HG03342 (cell line): ENCODE results near the gene TAS2R60.
"Not testable (repeated sequence)": the region's sequence is repeated elsewhere in the genome, so short reads cannot be mapped to it uniquely, and the experiment has no call there.

Source experiments
- ATAC-seq: cut with Tn5 transposase; IDR thresholded peaks from one replicate; pipeline ENCODE4 v1.9.1; 2021; ENCODE audit warnings: mild to moderate bottlenecking, moderate library complexity; ENCODE audit not compliant: unreplicated experiment

Gene TAS2R60

DNA sequence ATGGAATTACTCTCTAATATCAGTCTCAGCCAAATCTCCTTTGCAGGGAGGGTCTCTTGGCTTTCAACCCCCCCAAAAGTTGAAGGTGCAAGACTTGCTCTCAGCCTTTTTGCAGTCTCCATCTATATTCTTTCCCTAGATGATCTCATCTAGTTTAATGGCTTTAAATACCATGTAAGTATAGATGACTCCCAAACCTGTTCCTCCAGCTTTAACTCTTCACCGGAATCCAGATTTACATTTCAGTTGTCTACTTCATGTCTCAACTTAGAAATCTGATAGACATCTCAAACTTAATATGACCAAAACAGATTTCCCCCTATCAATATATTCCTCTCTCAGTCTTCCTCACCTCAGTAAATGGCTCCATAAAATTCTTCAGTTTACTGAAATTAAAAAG, 24.5 kb downstream of the TAS2R60 start:
- no peak for ATAC-seq

DNA sequence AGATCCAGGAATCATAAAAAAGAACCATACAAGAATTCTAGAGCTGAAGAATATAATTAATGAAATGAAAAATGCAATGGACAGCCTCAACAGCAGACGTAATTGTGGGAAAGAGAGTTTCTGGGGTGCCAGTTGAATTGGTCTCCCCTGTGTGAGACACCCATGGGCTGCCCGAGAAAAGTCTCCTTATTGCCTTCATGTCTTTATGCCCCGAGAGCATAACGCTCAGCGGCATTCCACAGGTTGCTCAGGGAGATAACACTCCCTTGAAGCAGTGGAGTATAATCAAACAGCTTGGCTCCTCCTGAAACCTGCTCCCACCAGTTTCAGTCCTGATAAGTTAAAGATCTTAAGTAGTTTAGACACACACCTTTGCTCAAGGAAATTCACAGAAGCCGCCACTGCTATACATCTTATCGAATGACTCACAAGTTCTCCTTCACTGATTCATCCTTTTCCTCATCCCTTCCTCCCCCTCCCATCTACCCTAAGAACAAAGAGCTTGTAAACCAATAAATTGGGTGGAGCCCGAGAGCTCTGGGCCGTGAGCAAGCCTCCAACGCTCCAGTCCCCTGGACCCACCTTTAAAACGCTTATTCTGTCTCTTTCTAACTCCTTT, 28.9 kb downstream of the TAS2R60 start:
- not testable (repeated sequence) for ATAC-seq

DNA sequence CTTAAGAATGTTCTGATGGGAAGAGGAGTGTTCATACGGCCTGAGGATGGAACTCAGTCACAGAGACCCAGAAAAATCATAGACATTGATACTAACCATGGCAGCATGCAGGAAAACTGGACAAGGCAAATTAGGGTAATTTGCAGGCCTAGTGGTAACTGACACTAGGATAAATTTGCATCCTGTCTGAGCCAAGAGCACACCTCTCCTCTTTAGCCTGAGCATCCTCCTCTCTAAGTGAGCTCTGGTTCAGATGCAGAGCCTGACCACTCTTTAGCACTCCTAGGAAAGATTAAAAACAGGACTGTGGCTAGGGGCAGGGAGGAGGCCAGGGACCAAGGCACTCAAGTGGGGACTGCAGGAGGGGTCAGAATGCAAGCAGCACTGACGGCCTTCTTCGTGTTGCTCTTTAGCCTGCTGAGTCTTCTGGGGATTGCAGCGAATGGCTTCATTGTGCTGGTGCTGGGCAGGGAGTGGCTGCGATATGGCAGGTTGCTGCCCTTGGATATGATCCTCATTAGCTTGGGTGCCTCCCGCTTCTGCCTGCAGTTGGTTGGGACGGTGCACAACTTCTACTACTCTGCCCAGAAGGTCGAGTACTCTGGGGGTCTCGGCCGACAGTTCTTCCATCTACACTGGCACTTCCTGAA, 34.4 kb downstream of the TAS2R60 start, which contains the start of gene TAS2R41:
Gene TAS2R41 (plus strand): TSS at position 373 of the 650 bp plus-strand sequence. CDS start 0 bp downstream, at position 373.
- ATAC-seq = no peak

DNA sequence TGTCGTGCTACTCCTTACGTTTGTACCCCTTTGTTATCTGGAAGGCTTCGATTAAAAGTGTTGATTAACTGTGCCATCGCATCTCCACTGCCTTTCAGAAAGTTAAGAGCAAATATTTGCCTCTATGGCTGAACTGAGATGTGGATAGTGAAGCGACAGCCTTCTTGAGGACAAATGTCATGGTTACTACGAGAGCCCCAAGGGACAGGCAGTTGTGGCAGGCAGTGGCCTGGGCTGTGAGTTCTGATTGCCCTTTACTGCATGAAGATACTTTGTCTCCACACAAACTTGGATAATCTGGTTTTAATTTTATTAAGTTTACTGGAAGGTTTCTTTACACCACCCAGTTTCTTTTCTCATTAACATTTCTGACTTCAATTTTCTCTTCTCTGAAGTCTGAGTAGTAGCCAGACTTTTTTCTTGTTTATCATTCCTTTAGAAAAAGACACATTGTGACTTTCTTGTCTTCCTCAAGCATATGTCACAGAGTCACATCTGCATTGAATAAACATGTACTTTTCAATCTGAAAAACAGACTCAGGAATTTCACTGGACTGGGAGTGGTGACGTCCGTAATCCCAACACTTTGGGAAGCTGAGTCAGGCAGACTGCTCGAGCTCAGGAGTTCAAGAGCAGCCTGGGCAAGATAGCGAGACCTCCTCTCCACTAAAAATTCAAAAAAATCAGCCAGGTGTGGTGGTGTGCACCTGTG, 36.0 kb downstream of the TAS2R60 start:
- ATAC-seq = no peak

DNA sequence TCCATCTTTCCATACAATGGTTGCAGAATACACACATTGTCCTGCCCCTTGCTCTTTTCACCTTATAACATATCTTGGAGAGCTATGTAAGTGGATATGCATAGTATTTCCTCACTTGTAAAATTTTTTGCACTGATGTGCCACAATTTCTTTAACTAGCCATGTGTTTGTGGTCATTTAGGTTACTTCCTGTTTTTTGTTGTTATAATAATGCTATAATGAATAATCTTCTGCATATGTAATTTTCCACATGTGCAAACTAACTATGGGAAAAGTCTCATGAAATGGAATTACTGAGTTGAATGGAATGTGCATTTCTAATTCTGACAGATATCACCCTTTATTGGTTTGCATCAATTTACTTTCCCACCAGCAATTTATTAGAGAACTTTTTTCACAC, 37.2 kb downstream of the TAS2R60 start:
- ATAC-seq = no peak

DNA sequence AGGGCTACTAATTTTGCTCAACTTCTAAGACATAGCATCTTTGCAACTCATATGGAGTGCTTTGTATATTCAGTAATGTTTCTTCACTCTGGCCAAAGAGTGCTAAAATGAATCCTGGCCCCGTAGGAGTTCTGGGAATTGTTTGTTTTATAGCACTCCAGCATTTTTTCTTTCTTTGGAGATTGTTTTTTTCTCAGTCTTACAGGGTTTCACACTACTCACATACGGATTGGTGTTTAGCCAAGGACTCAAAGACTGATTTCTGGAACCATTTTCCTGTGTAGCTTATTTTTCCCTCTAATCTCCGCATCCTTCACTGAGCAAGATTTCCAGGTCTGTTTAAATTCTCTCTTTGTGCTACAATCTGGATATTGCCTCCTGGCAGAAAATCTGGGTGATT, 40.9 kb downstream of the TAS2R60 start:
- no peak for ATAC-seq

DNA sequence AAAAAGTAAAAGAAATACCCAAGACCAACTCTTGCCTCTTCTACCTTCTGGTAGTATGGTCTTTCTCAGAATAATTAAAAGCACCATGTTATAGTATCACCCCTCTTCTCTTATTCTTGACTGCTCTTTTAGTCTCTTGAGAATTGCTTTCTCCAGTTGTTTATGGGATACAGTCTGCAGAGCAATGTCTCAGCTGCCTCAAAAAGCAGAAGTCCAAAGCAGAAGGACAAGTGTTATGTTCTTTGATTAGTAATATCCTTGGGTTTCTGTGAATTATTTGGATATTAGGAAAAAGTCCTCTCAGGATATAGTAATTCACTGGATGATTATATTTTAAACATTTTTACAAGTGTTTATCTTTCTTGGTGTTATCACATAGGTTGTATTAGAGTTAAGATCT, 41.8 kb downstream of the TAS2R60 start:
- ATAC-seq = no peak

DNA sequence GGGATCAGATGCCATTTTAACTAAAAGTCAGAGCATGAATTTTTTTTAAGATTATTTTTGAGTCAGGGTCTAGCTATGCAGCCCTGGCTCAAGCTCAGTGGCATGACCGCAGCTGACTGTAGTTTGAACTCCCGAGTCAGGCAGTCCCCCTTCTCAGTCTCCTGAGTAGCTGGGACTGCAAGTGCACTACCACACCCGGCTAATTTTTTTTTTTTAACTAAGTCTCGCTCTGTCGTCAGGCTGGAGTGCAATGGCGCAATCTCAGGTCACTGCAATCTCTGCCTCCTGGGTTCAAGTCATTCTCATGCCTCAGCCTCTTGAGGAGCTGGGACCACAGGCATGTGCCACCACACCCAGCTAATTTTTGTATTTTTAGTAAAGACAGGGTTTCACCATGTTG, 42.2 kb downstream of the TAS2R60 start:
- ATAC-seq = no peak

DNA sequence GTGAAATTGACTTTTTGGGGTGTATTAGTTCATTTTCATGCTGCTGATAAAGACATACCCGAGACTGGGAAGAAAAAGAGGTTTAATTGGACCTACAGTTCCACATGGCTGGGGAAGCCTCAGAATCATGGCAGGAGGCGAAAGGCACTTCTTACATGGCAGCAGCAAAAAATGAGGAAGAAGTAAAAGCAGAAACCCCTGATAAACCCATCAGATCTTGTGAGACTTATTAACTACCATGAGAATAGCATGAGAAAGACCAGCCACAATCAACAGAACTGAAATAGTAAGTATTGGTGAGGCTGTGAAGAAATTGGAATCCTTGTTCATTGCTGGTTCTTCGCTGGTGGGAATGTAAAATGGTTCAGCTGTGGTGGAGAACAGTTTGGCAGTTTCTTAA, 43.0 kb downstream of the TAS2R60 start:
- not testable (repeated sequence) for ATAC-seq

DNA sequence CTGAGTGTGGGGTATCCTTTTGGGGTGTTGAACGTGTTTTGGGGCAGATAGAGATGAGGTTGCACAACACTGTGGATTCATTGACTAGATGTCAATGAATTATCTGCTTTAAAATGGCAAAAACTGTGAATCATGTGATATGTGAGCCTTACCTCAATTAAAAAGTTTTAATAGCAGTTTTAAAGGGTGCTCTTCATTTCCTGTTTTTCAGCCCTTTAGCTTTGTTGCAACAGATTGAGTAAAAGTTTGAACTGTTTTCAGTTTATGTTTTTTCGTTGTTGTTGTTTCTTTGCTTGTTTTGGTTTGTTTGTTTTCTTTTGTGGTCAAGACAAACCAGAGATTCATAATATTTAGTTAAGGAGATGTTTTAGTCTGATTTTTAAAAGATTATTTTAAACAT, 43.8 kb downstream of the TAS2R60 start:
- ATAC-seq = no peak

DNA sequence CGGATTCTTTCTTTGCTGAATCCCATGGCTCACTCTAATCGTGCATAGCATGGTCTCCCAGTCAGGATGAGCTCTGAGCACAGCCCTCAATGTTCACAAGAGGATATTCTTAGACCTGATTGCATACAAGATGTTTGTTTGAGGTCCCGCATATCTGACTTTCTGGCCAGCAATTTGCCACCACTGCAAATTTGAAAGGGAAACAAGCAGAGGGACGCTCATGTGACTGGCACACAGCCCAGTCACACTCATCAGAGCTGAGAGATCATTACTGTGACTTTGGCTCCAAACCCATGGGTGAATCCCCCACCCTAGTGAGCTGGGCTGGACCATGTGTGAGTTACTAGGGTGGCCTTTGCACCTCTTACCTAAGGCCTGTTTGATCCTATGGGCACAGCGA, 44.3 kb downstream of the TAS2R60 start:
- peak; percentile 63 for ATAC-seq

DNA sequence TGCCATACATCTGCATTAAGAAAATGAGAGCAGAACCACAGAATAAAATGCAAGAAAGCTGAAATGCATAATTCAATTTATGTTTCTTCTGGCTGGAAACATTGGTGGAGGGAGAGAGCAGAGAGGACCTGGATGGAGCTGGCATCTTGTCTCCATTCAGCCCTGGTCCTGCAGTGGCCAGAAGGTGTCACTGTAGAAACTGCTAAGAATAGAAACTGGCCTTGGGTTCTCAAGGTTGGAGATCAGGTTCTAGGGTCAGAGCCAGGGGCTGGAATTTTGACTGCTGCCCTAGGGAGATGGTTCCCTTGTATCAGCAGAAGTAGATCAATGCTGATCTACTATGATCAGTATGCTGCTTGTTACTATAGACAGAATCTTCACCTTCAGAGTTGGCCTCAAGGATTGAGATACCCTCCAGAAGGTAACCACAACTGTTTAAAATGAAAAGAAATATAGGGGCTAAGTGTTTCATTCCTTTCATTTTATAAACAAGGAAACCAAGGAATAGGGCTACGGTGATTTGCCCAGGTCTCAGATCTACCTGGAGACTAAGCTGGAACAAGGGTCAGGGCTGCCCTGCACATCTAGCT, 47.6 kb downstream of the TAS2R60 start:
- ATAC-seq = no peak

DNA sequence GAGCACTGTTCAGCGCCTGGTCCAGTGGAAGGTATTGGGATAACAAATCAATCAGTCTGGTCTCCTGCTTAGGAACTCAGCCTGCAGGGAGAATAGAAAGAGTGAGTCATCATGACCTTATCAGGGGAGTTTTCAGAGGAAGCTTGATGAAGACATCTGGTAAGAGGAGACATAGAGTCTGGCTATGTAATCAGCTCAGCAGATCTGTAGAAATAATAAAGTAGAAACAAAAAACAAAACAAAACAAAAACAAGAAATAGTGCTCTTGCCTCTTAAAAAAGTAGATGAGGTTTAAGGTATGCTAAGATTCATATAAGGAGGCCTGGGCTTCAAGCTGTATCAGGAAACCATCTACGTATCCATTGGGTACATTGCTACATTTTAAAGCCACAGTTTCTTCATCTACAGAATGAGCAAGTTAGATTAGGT, 48.8 kb downstream of the TAS2R60 start:
- ATAC-seq = no peak

DNA sequence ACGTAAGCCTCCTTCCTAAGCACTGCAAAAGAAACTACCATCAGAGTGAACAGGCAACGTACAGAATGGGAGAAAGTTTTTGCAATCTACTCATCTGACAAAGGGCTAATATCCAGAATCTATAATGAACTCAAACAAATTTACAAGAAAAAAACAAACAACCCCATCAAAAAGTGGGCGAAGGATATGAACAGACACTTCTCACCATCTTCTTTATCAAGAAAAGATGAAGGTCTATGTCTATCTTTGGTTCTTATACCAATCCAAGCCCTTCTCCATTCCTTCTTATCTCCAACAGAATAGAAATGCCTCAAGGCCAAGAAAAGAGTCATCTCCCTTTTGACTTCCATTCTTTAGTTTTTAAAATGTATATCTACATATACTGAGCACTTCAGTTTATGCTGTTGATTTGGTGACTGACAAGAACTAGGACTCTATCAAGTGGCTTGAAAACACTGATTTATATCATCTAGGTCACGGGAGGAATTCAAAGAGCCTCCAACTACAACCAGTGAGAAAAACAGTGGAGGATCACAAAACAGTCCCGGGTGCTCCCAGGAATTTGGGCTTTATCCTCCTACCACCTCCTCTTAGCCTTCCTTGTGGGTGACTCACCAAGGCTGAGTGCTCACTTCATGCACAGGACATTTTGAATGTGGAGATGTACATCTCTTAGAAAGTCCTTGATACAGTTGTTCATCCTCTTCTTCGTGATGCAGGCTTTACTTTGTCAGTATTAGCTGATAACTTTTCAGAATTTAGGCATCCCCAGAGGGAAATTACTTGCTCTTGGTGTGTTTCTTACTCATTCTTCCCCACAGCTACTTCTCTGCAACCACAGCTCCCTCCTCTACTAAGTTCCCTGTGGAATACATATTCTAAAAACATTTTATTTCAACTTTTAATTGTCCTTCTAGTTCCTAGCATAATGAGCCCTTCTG, 49.8 kb downstream of the TAS2R60 start:
- peak; percentile 8 for ATAC-seq

DNA sequence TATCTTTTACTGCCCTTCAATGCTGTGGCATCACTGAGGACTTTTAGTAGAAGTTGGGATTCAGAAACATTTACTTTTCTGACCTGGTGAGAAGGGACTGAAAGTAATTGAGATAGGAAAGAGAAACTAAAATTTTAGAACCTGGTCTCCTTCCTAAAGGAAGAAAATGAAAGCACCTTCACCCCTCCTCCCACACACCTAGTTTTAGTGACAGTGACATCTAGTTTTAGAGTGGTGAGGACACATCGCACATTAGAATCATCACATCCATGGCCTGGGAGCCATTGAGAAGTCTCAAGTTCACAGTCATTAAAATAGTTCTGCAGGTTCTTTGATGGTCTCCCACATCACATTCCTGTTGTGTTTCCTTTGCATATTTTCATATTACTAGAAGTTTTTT, 50.5 kb downstream of the TAS2R60 start:
- peak; percentile 59 for ATAC-seq
